ENCODE results near the gene APBA2.

The APBA2 gene

GRCh38 chr15:28989239-28989830, 103.6 kb downstream of the APBA2 start:
- no peaks in the 10 kb centered on the region for H3F3A ChIP-seq (ENCODE audit: insufficient read depth, low read length)
- H3K4me3 ChIP-seq (ENCODE audit: low read depth, low read length, poor library complexity, severe bottlenecking), result no peak overlapping the region
- no peaks in the 10 kb centered on the region for H3K36me3 ChIP-seq (ENCODE audit: insufficient read depth, low read length)
- no peaks in the 10 kb centered on the region for H3K9me3 ChIP-seq (ENCODE audit: low read length)
- H3K4me2 ChIP-seq (ENCODE audit: low read length), result no peak overlapping the region
- H3K27me3 ChIP-seq (ENCODE audit: insufficient read depth, low read length), result no peaks in the 10 kb centered on the region
- no peak overlapping the region for H3K27ac ChIP-seq (ENCODE audit: low read depth, low read length, poor library complexity, severe bottlenecking)
- no peaks in the 10 kb centered on the region for H3K79me2 ChIP-seq (ENCODE audit: insufficient read depth, low read length)
- no peak overlapping the region for H2AFZ ChIP-seq (ENCODE audit: low read length)
- no peak overlapping the region for H3K9ac ChIP-seq (ENCODE audit: low read length)
- H4K20me1 ChIP-seq (ENCODE audit: insufficient read depth, low read length), result no peaks in the 10 kb centered on the region
- no peaks in the 10 kb centered on the region for H3K4me1 ChIP-seq (ENCODE audit: insufficient read depth, low read length, severe bottlenecking)
- H3K9me2 ChIP-seq (ENCODE audit: low read depth, low read length), result no peaks in the 10 kb centered on the region
- TF ChIP-seq, protein P1, sequence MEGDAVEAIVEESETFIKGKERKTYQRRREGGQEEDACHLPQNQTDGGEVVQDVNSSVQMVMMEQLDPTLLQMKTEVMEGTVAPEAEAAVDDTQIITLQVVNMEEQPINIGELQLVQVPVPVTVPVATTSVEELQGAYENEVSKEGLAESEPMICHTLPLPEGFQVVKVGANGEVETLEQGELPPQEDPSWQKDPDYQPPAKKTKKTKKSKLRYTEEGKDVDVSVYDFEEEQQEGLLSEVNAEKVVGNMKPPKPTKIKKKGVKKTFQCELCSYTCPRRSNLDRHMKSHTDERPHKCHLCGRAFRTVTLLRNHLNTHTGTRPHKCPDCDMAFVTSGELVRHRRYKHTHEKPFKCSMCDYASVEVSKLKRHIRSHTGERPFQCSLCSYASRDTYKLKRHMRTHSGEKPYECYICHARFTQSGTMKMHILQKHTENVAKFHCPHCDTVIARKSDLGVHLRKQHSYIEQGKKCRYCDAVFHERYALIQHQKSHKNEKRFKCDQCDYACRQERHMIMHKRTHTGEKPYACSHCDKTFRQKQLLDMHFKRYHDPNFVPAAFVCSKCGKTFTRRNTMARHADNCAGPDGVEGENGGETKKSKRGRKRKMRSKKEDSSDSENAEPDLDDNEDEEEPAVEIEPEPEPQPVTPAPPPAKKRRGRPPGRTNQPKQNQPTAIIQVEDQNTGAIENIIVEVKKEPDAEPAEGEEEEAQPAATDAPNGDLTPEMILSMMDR (IDR thresholded peaks at IDR 0.05; ENCODE audit: low read length), result no peak
- TF ChIP-seq EZH2 (IDR thresholded peaks at IDR 0.05; ENCODE audit: borderline replicate concordance, low read length), result no peak

GRCh38 chr15:28989896-28990295, 104.1 kb downstream of the APBA2 start:
- no peaks in the 10 kb centered on the region for H3K27me3 ChIP-seq (ENCODE audit: insufficient read depth, low read length)
- H3K36me3 ChIP-seq (ENCODE audit: insufficient read depth, low read length), result no peaks in the 10 kb centered on the region
- H3K9me2 ChIP-seq (ENCODE audit: low read depth, low read length), result no peaks in the 10 kb centered on the region
- H3K79me2 ChIP-seq (ENCODE audit: insufficient read depth, low read length), result no peaks in the 10 kb centered on the region
- TF ChIP-seq, protein P1 (IDR thresholded peaks at IDR 0.05; ENCODE audit: low read length), result no peak
- no peak for TF ChIP-seq EZH2 (IDR thresholded peaks at IDR 0.05; ENCODE audit: borderline replicate concordance, low read length)
- H3F3A ChIP-seq (ENCODE audit: insufficient read depth, low read length), result no peaks in the 10 kb centered on the region
- no peaks in the 10 kb centered on the region for H3K4me1 ChIP-seq (ENCODE audit: insufficient read depth, low read length, severe bottlenecking)
- no peak overlapping the region for H3K27ac ChIP-seq (ENCODE audit: low read depth, low read length, poor library complexity, severe bottlenecking)
- no peak overlapping the region for H3K4me3 ChIP-seq (ENCODE audit: low read depth, low read length, poor library complexity, severe bottlenecking)
- H3K9me3 ChIP-seq (ENCODE audit: low read length), result no peaks in the 10 kb centered on the region
- no peak overlapping the region for H2AFZ ChIP-seq (ENCODE audit: low read length)
- H3K9ac ChIP-seq (ENCODE audit: low read length), result no peak overlapping the region
- no peak overlapping the region for H3K4me2 ChIP-seq (ENCODE audit: low read length)
- H4K20me1 ChIP-seq (ENCODE audit: insufficient read depth, low read length), result no peaks in the 10 kb centered on the region

- Histone ChIP-seq H3K4me2 (ENCODE audit: low read length) (no peak overlapping the region), H3K27me3 (ENCODE audit: insufficient read depth, low read length) (no peaks in the 10 kb centered on the region), H3K4me3 (ENCODE audit: low read depth, low read length, poor library complexity, severe bottlenecking) (no peak overlapping the region), H3K9me3 (ENCODE audit: low read length) (no peaks in the 10 kb centered on the region), H3K9ac (ENCODE audit: low read length) (no peak overlapping the region), H4K20me1 (ENCODE audit: insufficient read depth, low read length) (no peaks in the 10 kb centered on the region), H3F3A (ENCODE audit: insufficient read depth, low read length) (no peaks in the 10 kb centered on the region), H3K36me3 (ENCODE audit: insufficient read depth, low read length) (no peaks in the 10 kb centered on the region), H3K27ac (ENCODE audit: low read depth, low read length, poor library complexity, severe bottlenecking) (no peak overlapping the region), H3K79me2 (ENCODE audit: insufficient read depth, low read length) (no peaks in the 10 kb centered on the region), H2AFZ (ENCODE audit: low read length) (no peak overlapping the region), H3K4me1 (ENCODE audit: insufficient read depth, low read length, severe bottlenecking) (no peaks in the 10 kb centered on the region), H3K9me2 (ENCODE audit: low read depth, low read length) (no peaks in the 10 kb centered on the region)
- no peak for TF ChIP-seq EZH2 (IDR thresholded peaks at IDR 0.05; ENCODE audit: borderline replicate concordance, low read length)
- TF ChIP-seq, protein P1 (IDR thresholded peaks at IDR 0.05; ENCODE audit: low read length), result no peak
Measured at GRCh38 chr15:28990390-28990789, 104.6 kb downstream of the APBA2 start.

All from OCI-LY1 (cell line).